ENCODE results near the gene AKR1C8.

DNA sequence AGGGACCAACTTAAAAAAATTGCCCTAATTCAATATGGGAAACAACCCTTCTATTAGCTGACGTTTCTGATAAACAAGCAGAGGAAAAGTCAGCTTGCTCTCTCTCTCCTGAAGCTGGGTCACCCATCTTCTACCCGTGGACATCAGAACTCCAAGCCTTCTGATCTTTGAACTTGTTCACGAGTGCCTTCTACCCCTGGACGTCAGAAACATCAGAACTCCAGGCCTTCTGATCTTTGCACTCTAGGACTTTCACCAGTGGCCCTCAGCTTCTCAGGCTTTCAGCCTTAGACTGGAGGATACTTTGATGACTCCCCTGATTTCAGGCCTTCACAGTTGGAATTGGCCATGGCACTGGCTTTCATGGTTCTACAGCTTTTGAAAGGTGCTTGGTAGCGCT is 41.8 kb downstream of the AKR1C8 start:
- TF ChIP-seq, protein P1, sequence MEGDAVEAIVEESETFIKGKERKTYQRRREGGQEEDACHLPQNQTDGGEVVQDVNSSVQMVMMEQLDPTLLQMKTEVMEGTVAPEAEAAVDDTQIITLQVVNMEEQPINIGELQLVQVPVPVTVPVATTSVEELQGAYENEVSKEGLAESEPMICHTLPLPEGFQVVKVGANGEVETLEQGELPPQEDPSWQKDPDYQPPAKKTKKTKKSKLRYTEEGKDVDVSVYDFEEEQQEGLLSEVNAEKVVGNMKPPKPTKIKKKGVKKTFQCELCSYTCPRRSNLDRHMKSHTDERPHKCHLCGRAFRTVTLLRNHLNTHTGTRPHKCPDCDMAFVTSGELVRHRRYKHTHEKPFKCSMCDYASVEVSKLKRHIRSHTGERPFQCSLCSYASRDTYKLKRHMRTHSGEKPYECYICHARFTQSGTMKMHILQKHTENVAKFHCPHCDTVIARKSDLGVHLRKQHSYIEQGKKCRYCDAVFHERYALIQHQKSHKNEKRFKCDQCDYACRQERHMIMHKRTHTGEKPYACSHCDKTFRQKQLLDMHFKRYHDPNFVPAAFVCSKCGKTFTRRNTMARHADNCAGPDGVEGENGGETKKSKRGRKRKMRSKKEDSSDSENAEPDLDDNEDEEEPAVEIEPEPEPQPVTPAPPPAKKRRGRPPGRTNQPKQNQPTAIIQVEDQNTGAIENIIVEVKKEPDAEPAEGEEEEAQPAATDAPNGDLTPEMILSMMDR (conservative IDR thresholded peaks at IDR 0.05): no peak
- TF ChIP-seq ZFX (IDR thresholded peaks at IDR 0.05): no peak

Measured in C4-2B (cell line).